ENCODE data around the gene TRIB2.

The TRIB2 gene

GRCh38 chr2:12737297-12737696 is 20.6 kb downstream of the TRIB2 start:
- no peak overlapping the region for H3K9ac ChIP-seq (ENCODE audit: insufficient read length, low read depth)
- H3K4me1 ChIP-seq (ENCODE audit: insufficient read depth, insufficient read length): no peaks in the 10 kb centered on the region
- TF ChIP-seq ZNF274 (IDR thresholded peaks at IDR 0.05; ENCODE audit: low read depth, low read length) (no peak), YY1 (IDR thresholded peaks at IDR 0.05; ENCODE audit: insufficient read depth, insufficient read length) (no peak), SUZ12 (IDR thresholded peaks at IDR 0.05; ENCODE audit: extremely low read depth, insufficient read depth, insufficient read length) (no peak)
- H3K36me3 ChIP-seq (ENCODE audit: insufficient read depth, insufficient read length, low read length): peaks cover 84% of the 10 kb centered on the region
- DNase-seq (ENCODE audit: low read depth, low spot score): no peak
- H3K27me3 ChIP-seq (ENCODE audit: insufficient read depth, insufficient read length): no peaks in the 10 kb centered on the region
- no peaks in the 10 kb centered on the region for H3K9me3 ChIP-seq (ENCODE audit: insufficient read depth, low read length)
- H3K4me3 ChIP-seq (ENCODE audit: insufficient read length, low read depth): no peak overlapping the region

GRCh38 chr2:12737738-12738485 is 21.2 kb downstream of the TRIB2 start:
- no peak for DNase-seq (ENCODE audit: low read depth, low spot score)
- H3K9ac ChIP-seq (ENCODE audit: insufficient read length, low read depth): no peak overlapping the region
- H3K4me1 ChIP-seq (ENCODE audit: insufficient read depth, insufficient read length): no peaks in the 10 kb centered on the region
- H3K36me3 ChIP-seq (ENCODE audit: insufficient read depth, insufficient read length, low read length): peaks cover 80% of the 10 kb centered on the region
- no peak overlapping the region for H3K4me3 ChIP-seq (ENCODE audit: insufficient read length, low read depth)
- no peak for TF ChIP-seq ZNF274 (IDR thresholded peaks at IDR 0.05; ENCODE audit: low read depth, low read length)
- no peak for TF ChIP-seq YY1 (IDR thresholded peaks at IDR 0.05; ENCODE audit: insufficient read depth, insufficient read length)
- no peak for TF ChIP-seq SUZ12 (IDR thresholded peaks at IDR 0.05; ENCODE audit: extremely low read depth, insufficient read depth, insufficient read length)
- H3K9me3 ChIP-seq (ENCODE audit: insufficient read depth, low read length): no peaks in the 10 kb centered on the region
- H3K27me3 ChIP-seq (ENCODE audit: insufficient read depth, insufficient read length): no peaks in the 10 kb centered on the region

GRCh38 chr2:12739721-12740254 is 23.1 kb downstream of the TRIB2 start:
- no peak for DNase-seq (ENCODE audit: low read depth, low spot score)
- TF ChIP-seq YY1 (IDR thresholded peaks at IDR 0.05; ENCODE audit: insufficient read depth, insufficient read length) (no peak), SUZ12 (IDR thresholded peaks at IDR 0.05; ENCODE audit: extremely low read depth, insufficient read depth, insufficient read length) (no peak), ZNF274 (IDR thresholded peaks at IDR 0.05; ENCODE audit: low read depth, low read length) (no peak)
- H3K36me3 ChIP-seq (ENCODE audit: insufficient read depth, insufficient read length, low read length): peaks cover 62% of the 10 kb centered on the region
- no peak overlapping the region for H3K9ac ChIP-seq (ENCODE audit: insufficient read length, low read depth)
- H3K4me3 ChIP-seq (ENCODE audit: insufficient read length, low read depth): no peak overlapping the region
- no peaks in the 10 kb centered on the region for H3K9me3 ChIP-seq (ENCODE audit: insufficient read depth, low read length)
- no peaks in the 10 kb centered on the region for H3K4me1 ChIP-seq (ENCODE audit: insufficient read depth, insufficient read length)
- no peaks in the 10 kb centered on the region for H3K27me3 ChIP-seq (ENCODE audit: insufficient read depth, insufficient read length)

DNA sequence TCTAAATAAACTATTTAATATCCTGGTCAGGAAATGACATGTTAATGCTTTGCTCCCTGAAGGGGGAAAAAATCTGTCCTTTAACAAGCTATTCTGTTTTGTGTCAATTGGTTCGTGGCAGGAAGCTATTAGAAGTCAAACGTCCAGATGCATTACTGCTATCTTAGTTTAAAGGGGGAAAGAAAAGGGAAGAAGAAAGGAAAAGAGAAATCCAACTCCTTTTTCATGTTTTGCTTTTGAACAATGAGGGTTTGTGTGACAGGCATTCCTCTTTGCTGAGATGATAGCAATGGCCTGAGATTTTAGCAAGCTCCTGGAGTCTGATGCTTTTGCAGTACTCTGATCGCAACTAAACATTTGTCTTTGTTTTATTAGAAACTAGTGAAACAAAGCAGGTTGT is 24.6 kb downstream of the TRIB2 start:
- DNase-seq (ENCODE audit: low read depth, low spot score): no peak
- H3K27me3 ChIP-seq (ENCODE audit: insufficient read depth, insufficient read length): no peaks in the 10 kb centered on the region
- TF ChIP-seq YY1 (IDR thresholded peaks at IDR 0.05; ENCODE audit: insufficient read depth, insufficient read length) (no peak), ZNF274 (IDR thresholded peaks at IDR 0.05; ENCODE audit: low read depth, low read length) (no peak), SUZ12 (IDR thresholded peaks at IDR 0.05; ENCODE audit: extremely low read depth, insufficient read depth, insufficient read length) (no peak)
- peaks cover 47% of the 10 kb centered on the region for H3K36me3 ChIP-seq (ENCODE audit: insufficient read depth, insufficient read length, low read length)
- H3K4me3 ChIP-seq (ENCODE audit: insufficient read length, low read depth): no peak overlapping the region
- H3K4me1 ChIP-seq (ENCODE audit: insufficient read depth, insufficient read length): no peaks in the 10 kb centered on the region
- no peaks in the 10 kb centered on the region for H3K9me3 ChIP-seq (ENCODE audit: insufficient read depth, low read length)
- H3K9ac ChIP-seq (ENCODE audit: insufficient read length, low read depth): no peak overlapping the region

DNA sequence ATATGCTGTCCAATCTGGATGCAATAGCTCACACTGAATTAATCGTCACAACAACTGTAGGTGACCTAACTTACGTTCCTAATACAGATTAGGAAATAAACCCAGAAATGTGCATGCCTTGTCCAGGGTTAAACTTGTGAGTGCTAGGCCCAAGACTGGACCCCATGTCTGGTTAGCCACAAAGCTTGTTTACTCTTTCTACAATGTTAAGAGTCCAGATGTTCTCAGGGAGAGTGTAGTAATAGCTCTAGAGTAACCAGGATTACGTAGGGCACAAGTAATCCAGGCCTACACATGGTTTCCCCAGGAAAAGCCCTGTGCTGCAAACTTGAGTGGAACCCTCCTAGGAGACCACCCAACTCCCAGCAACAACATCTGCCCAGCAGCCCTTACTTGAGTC is 26.2 kb downstream of the TRIB2 start:
- peaks cover 33% of the 10 kb centered on the region for H3K36me3 ChIP-seq (ENCODE audit: insufficient read depth, insufficient read length, low read length)
- no peak overlapping the region for H3K9ac ChIP-seq (ENCODE audit: insufficient read length, low read depth)
- H3K9me3 ChIP-seq (ENCODE audit: insufficient read depth, low read length): no peaks in the 10 kb centered on the region
- H3K4me3 ChIP-seq (ENCODE audit: insufficient read length, low read depth): no peak overlapping the region
- H3K4me1 ChIP-seq (ENCODE audit: insufficient read depth, insufficient read length): no peaks in the 10 kb centered on the region
- TF ChIP-seq SUZ12 (IDR thresholded peaks at IDR 0.05; ENCODE audit: extremely low read depth, insufficient read depth, insufficient read length) (no peak), YY1 (IDR thresholded peaks at IDR 0.05; ENCODE audit: insufficient read depth, insufficient read length) (no peak), ZNF274 (IDR thresholded peaks at IDR 0.05; ENCODE audit: low read depth, low read length) (no peak)
- DNase-seq (ENCODE audit: low read depth, low spot score): no peak
- no peaks in the 10 kb centered on the region for H3K27me3 ChIP-seq (ENCODE audit: insufficient read depth, insufficient read length)

DNA sequence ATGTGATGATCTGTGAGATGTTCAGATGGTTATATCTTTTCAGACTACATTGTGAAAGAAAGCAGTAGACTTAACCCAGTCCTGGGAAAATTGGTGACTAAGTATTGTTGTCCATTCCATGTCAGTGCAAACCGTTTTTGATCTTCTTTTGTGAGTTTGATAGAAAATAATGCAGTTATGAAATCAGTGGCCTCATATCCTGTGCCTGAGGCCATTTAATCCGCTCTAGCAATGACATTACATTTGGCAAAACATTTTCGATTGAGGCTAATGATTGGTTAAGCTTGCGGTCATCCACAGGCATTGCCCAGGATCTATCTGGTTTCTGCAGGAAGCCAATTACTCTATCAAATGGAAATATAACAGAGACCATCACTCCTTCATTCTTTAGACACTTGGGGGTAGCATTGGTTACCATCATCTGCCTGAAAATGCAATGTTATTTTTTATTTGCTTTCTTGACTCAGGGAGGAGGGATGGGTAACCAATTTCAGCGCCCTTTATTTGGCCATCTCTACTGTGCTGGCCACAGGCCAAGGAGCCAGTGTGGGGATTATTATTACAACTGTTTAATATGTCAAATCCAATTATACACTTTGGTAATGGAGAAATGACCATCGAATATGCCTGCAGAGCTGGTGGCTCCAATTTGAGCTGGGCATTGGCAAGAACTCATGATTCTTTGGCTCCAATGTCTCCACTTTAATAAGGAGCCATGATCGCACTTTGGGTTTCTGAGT is 33.6 kb downstream of the TRIB2 start:
- TF ChIP-seq ZNF274 (IDR thresholded peaks at IDR 0.05; ENCODE audit: low read depth, low read length): no peak
- no peak for TF ChIP-seq SUZ12 (IDR thresholded peaks at IDR 0.05; ENCODE audit: extremely low read depth, insufficient read depth, insufficient read length)
- TF ChIP-seq YY1 (IDR thresholded peaks at IDR 0.05; ENCODE audit: insufficient read depth, insufficient read length): no peak
- Histone ChIP-seq H3K36me3 (ENCODE audit: insufficient read depth, insufficient read length, low read length) (no peaks in the 10 kb centered on the region), H3K27me3 (ENCODE audit: insufficient read depth, insufficient read length) (no peaks in the 10 kb centered on the region), H3K9ac (ENCODE audit: insufficient read length, low read depth) (no peak overlapping the region), H3K4me1 (ENCODE audit: insufficient read depth, insufficient read length) (no peaks in the 10 kb centered on the region), H3K9me3 (ENCODE audit: insufficient read depth, low read length) (no peaks in the 10 kb centered on the region), H3K4me3 (ENCODE audit: insufficient read length, low read depth) (no peak overlapping the region)
- DNase-seq (ENCODE audit: low read depth, low spot score): no peak

GRCh38 chr2:12754643-12755042 is 37.9 kb downstream of the TRIB2 start:
- TF ChIP-seq SUZ12 (IDR thresholded peaks at IDR 0.05; ENCODE audit: extremely low read depth, insufficient read depth, insufficient read length) (no peak), YY1 (IDR thresholded peaks at IDR 0.05; ENCODE audit: insufficient read depth, insufficient read length) (no peak), ZNF274 (IDR thresholded peaks at IDR 0.05; ENCODE audit: low read depth, low read length) (no peak)
- peak; percentile 63 for DNase-seq (ENCODE audit: low read depth, low spot score)

More at GRCh38 chr2:12754643-12755042, 37.9 kb downstream of the TRIB2 start:
- H3K4me3 ChIP-seq (ENCODE audit: insufficient read length, low read depth): no peak overlapping the region
- H3K36me3 ChIP-seq (ENCODE audit: insufficient read depth, insufficient read length, low read length): no peaks in the 10 kb centered on the region
- H3K9me3 ChIP-seq (ENCODE audit: insufficient read depth, low read length): no peaks in the 10 kb centered on the region
- no peaks in the 10 kb centered on the region for H3K27me3 ChIP-seq (ENCODE audit: insufficient read depth, insufficient read length)
- H3K4me1 ChIP-seq (ENCODE audit: insufficient read depth, insufficient read length): no peaks in the 10 kb centered on the region
- H3K9ac ChIP-seq (ENCODE audit: insufficient read length, low read depth): no peak overlapping the region

Data from NT2/D1 (cell line).